ENCODE measurements around the gene ADCY1.

DNA sequence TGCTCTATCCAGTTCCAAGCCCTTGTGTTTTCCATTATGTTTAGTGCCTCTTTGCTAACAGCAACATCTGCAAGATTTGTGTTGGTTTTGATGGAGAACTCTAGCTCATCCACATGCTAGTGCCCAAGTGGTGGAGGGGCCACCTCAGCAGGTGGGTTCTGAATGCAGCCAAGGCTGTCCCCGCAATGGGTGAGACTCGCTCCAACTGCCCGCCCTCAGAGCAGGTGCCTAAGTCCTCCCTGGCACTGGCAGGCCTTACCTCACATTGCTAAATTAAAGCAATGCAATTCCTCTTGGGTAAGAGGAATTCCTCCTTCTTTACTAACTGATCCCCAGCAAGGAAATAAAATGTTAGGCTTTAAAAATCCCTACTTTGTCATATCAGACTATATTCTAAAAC is 146.8 kb downstream of the ADCY1 start:
- TF ChIP-seq EZH2phosphoT487 (IDR thresholded peaks at IDR 0.05; ENCODE audit: low read length) = no peak
- TF ChIP-seq, protein P1, sequence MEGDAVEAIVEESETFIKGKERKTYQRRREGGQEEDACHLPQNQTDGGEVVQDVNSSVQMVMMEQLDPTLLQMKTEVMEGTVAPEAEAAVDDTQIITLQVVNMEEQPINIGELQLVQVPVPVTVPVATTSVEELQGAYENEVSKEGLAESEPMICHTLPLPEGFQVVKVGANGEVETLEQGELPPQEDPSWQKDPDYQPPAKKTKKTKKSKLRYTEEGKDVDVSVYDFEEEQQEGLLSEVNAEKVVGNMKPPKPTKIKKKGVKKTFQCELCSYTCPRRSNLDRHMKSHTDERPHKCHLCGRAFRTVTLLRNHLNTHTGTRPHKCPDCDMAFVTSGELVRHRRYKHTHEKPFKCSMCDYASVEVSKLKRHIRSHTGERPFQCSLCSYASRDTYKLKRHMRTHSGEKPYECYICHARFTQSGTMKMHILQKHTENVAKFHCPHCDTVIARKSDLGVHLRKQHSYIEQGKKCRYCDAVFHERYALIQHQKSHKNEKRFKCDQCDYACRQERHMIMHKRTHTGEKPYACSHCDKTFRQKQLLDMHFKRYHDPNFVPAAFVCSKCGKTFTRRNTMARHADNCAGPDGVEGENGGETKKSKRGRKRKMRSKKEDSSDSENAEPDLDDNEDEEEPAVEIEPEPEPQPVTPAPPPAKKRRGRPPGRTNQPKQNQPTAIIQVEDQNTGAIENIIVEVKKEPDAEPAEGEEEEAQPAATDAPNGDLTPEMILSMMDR (IDR thresholded peaks at IDR 0.05; ENCODE audit: low read length) = no peak
- TF ChIP-seq EZH2 (optimal IDR thresholded peaks at IDR 0.05; ENCODE audit: low read depth, low read length) = no peak
